SK-N-MC (cell line): ENCODE results near the gene LGALS16.
"Not testable (repeated sequence)": the region's sequence is repeated elsewhere in the genome, so short reads cannot be mapped to it uniquely, and the experiment has no call there.

Source experiments
- DNase-seq: peaks from one replicate; pipeline ENCODE4 v3.0.0-alpha.2; 2011; ENCODE audit warnings: low read depth, low spot score
- H3K27ac ChIP-seq: fragments of 200-600 bp; sonication (generic); 2 replicates; pipeline ENCODE4 v1.5.1; 2016; ENCODE audit warnings: mixed run types
- H3K36me3 ChIP-seq: fragments of 200-600 bp; sonication (generic); 2 replicates; pipeline ENCODE4 v1.6.1; 2017; ENCODE audit warnings: antibody characterized with exemption, low read length, mixed read lengths; ENCODE audit not compliant: insufficient read depth
- H3K4me3 ChIP-seq: fragments of 200-600 bp; sonication (generic); 2 replicates; pipeline ENCODE4 v1.5.1; 2016
- H3K9ac ChIP-seq: fragments of 200-600 bp; sonication (generic); 2 replicates; pipeline ENCODE4 v1.8.0; 2017; ENCODE audit warnings: mixed run types, mixed read lengths; ENCODE audit not compliant: insufficient read length
- H3K9me3 ChIP-seq: fragments of 200-600 bp; sonication (generic); 2 replicates; pipeline ENCODE4 v1.6.1; 2017; ENCODE audit warnings: low read depth, mild to moderate bottlenecking, antibody characterized with exemption, low read length, moderate library complexity, mixed read lengths
- EZH2 ChIP-seq: fragments of 200-600 bp; sonication (generic); IDR thresholded peaks from one replicate; pipeline ENCODE4 v1.6.1; 2017; ENCODE audit warnings: antibody characterized with exemption
- FOXP2 ChIP-seq: optimal IDR thresholded peaks from 2 replicates; pipeline ENCODE3; 2011; ENCODE audit warnings: mild to moderate bottlenecking, moderate library complexity; ENCODE audit not compliant: insufficient read depth; ENCODE audit errors: extremely low read length, control extremely low read depth
- POLR2AphosphoS5 ChIP-seq: IDR thresholded peaks from 2 replicates; pipeline ENCODE4 v1.6.1; 2012; ENCODE audit warnings: mild to moderate bottlenecking, low read depth, low read length, borderline replicate concordance

LGALS16 gene

GRCh38 chr19:39671739-39672363 lies 16.1 kb downstream of the LGALS16 start:
- no peaks in the 10 kb centered on the region for H3K9me3 ChIP-seq
- peak; percentile 6 for DNase-seq
- H3K9ac ChIP-seq, result no peak overlapping the region
- H3K27ac ChIP-seq, result no peak overlapping the region
- TF ChIP-seq EZH2, result no peak
- no peak for TF ChIP-seq FOXP2
- no peak overlapping the region for H3K4me3 ChIP-seq
- no peaks in the 10 kb centered on the region for H3K36me3 ChIP-seq

GRCh38 chr19:39672473-39672872 lies 16.8 kb downstream of the LGALS16 start:
- no peak overlapping the region for H3K27ac ChIP-seq
- no peaks in the 10 kb centered on the region for H3K9me3 ChIP-seq
- TF ChIP-seq POLR2AphosphoS5 (no peak), FOXP2 (no peak), EZH2 (no peak)
- no peak for DNase-seq
- no peaks in the 10 kb centered on the region for H3K36me3 ChIP-seq
- no peak overlapping the region for H3K4me3 ChIP-seq
- H3K9ac ChIP-seq, result no peak overlapping the region

GRCh38 chr19:39673862-39674261 lies 18.1 kb downstream of the LGALS16 start:
- not testable (repeated sequence) for DNase-seq, H3K4me3 ChIP-seq, H3K9ac ChIP-seq

GRCh38 chr19:39676004-39676403 lies 20.3 kb downstream of the LGALS16 start:
- H3K9ac ChIP-seq, result no peak overlapping the region
- H3K36me3 ChIP-seq, result no peaks in the 10 kb centered on the region
- H3K9me3 ChIP-seq, result no peaks in the 10 kb centered on the region
- H3K27ac ChIP-seq, result no peak overlapping the region
- DNase-seq, result no peak
- no peak overlapping the region for H3K4me3 ChIP-seq
- TF ChIP-seq EZH2, result no peak
- TF ChIP-seq POLR2AphosphoS5, result no peak

More at GRCh38 chr19:39673862-39674261, 18.1 kb downstream of the LGALS16 start:
- not testable (repeated sequence) for H3K9me3 ChIP-seq, H3K36me3 ChIP-seq, H3K27ac ChIP-seq

GRCh38 chr19:39677961-39678889 lies 22.5 kb downstream of the LGALS16 start:
- H3K36me3 ChIP-seq, result no peaks in the 10 kb centered on the region
- DNase-seq, result no peak
- H3K9me3 ChIP-seq, result no peaks in the 10 kb centered on the region
- no peak overlapping the region for H3K4me3 ChIP-seq
- H3K27ac ChIP-seq, result no peak overlapping the region
- TF ChIP-seq EZH2, result no peak
- no peak for TF ChIP-seq POLR2AphosphoS5
- TF ChIP-seq FOXP2, result no peak
- H3K9ac ChIP-seq, result no peak overlapping the region

- Histone ChIP-seq H3K36me3 (no peaks in the 10 kb centered on the region), H3K27ac (no peak overlapping the region), H3K9ac (no peak overlapping the region), H3K9me3 (no peaks in the 10 kb centered on the region), H3K4me3 (no peak overlapping the region)
- DNase-seq, result no peak
- TF ChIP-seq POLR2AphosphoS5, result no peak
- TF ChIP-seq FOXP2, result no peak
- TF ChIP-seq EZH2, result no peak
Measured at GRCh38 chr19:39679056-39679790, 23.5 kb downstream of the LGALS16 start.

- Histone ChIP-seq H3K36me3 (no peaks in the 10 kb centered on the region), H3K9ac (no peak overlapping the region), H3K4me3 (no peak overlapping the region), H3K27ac (no peak overlapping the region), H3K9me3 (no peaks in the 10 kb centered on the region)
- no peak for TF ChIP-seq POLR2AphosphoS5
- no peak for DNase-seq
Measured at GRCh38 chr19:39679791-39680168, 24.1 kb downstream of the LGALS16 start.

GRCh38 chr19:39680593-39680992 lies 24.9 kb downstream of the LGALS16 start:
- Histone ChIP-seq H3K27ac (no peak overlapping the region), H3K4me3 (no peak overlapping the region), H3K9ac (no peak overlapping the region), H3K9me3 (no peaks in the 10 kb centered on the region), H3K36me3 (no peaks in the 10 kb centered on the region)
- no peak for DNase-seq
- TF ChIP-seq FOXP2 (no peak), POLR2AphosphoS5 (no peak), EZH2 (no peak)

- TF ChIP-seq FOXP2, result no peak
- no peak for TF ChIP-seq POLR2AphosphoS5
- no peak for TF ChIP-seq EZH2
- H3K27ac ChIP-seq, result no peak overlapping the region
- no peak overlapping the region for H3K4me3 ChIP-seq
Measured at GRCh38 chr19:39681416-39681815, 25.7 kb downstream of the LGALS16 start.

More at GRCh38 chr19:39681416-39681815, 25.7 kb downstream of the LGALS16 start:
- no peak for DNase-seq
- H3K9ac ChIP-seq, result no peak overlapping the region
- H3K36me3 ChIP-seq, result no peaks in the 10 kb centered on the region
- no peaks in the 10 kb centered on the region for H3K9me3 ChIP-seq
